ENCODE results near the gene SPG11.
"Not testable (repeated sequence)": the region's sequence is repeated elsewhere in the genome, so short reads cannot be mapped to it uniquely, and the experiment has no call there.

GRCh38 chr15:44544745-44545144, 118.7 kb downstream of the SPG11 start:
- TF ChIP-seq CTCF (IDR thresholded peaks at IDR 0.05; ENCODE audit: low read depth, low read length); POLR2A (IDR thresholded peaks at IDR 0.05; ENCODE audit: extremely low read depth, insufficient read length); MAX (IDR thresholded peaks at IDR 0.05; ENCODE audit: low read depth, low read length): not testable (repeated sequence)
